ENCODE measurements around the gene RDH12. TPM values are rescaled to one million over a fixed set of nuclear protein-coding genes. Genes with fewer than 3 reads are reported as not detected.

The RDH12 gene
- total and polyA plus RNA-seq, 9 of the 15 experiments (the other 6 are each of a cell fraction or from before 2014, with no cell fraction given) = 0.03 to 0.29 (median 0.07) TPM; not detected in 2

DNA sequence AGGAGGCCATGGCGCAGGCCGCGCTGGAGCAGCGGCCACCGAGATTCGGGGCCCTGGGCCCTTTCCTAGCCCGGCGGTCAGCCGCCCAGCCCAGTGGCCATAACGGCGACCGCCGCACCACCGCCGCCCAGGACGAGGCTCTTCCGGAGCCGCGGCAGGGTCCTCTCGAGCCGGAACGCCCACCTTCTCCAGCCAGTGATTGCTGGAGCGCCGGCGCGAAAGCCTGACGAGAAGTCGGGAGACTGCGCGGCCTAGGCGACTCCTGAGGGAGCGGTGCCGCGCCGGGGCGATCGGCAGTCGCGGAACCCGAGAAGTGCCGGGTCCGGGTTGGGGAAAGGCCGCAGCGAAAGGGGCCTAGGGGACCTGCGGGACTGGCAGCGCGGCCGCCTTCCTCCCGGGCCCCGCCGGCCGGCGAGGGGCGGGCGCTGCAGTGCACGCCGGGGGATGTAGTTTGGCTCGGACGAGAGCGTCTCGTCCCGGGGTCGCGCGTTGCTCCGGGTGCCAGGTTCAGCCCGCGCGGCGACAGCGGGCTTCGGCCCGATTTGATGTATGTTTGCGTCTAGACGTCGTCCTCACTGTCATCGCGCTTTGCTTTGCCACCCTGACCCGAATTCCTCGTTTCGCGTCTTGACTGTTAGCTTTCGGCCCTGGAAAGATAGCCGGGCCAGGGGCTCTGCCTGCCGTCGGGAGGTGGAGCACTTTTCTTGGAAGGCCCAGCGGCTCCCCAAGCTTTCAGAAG is 27.0 kb upstream of the RDH12 start, which contains the start of gene VTI1B (continued):
- TF ChIP-seq STAT6 (CRISPR knock-in tag; IDR thresholded peaks at IDR 0.05) (no peak), TAF7 (tag; IDR thresholded peaks at IDR 0.05) (0 out of 2 replicates have a peak, but pooled peaks have one; percentile 23), ZNF253 (CRISPR knock-in tag; conservative IDR thresholded peaks at IDR 0.05) (no peak), MTA1 (IDR thresholded peaks at IDR 0.05; ENCODE audit: borderline replicate concordance) (peak; percentile 43; the same call in 1 of the 2 replicates), HDGF (IDR thresholded peaks at IDR 0.05) (no peak), GATAD2B (IDR thresholded peaks at IDR 0.05; ENCODE audit: borderline replicate concordance) (no peak), KLF10 (CRISPR knock-in tag; IDR thresholded peaks at IDR 0.05) (no peak), ATF7 (IDR thresholded peaks at IDR 0.05) (peak; percentile 48; the same call in 1 of the 2 replicates), NR2C2 (CRISPR knock-in tag; IDR thresholded peaks at IDR 0.05) (no peak), NR2C2 (tag; IDR thresholded peaks at IDR 0.05) (peak; percentile 88), SNIP1 (IDR thresholded peaks at IDR 0.05; ENCODE audit: low read depth) (no peak), CXXC5 (CRISPR knock-in tag; IDR thresholded peaks at IDR 0.05) (peak; percentile 75), ELF2 (CRISPR knock-in tag; IDR thresholded peaks at IDR 0.05) (peak; percentile 86), U2AF2 (optimal IDR thresholded peaks at IDR 0.05; ENCODE audit: low read depth, low read length) (no peak), NRF1 (conservative IDR thresholded peaks at IDR 0.05 in 1 of 2, IDR thresholded peaks at IDR 0.05 in 1 of 2) (peak; percentile 44 to 59), MEIS2 (IDR thresholded peaks at IDR 0.05; ENCODE audit: partially characterized antibody) (no peak), ARID1B (IDR thresholded peaks at IDR 0.05) (no peak)
- TF ChIP-seq, protein P1, sequence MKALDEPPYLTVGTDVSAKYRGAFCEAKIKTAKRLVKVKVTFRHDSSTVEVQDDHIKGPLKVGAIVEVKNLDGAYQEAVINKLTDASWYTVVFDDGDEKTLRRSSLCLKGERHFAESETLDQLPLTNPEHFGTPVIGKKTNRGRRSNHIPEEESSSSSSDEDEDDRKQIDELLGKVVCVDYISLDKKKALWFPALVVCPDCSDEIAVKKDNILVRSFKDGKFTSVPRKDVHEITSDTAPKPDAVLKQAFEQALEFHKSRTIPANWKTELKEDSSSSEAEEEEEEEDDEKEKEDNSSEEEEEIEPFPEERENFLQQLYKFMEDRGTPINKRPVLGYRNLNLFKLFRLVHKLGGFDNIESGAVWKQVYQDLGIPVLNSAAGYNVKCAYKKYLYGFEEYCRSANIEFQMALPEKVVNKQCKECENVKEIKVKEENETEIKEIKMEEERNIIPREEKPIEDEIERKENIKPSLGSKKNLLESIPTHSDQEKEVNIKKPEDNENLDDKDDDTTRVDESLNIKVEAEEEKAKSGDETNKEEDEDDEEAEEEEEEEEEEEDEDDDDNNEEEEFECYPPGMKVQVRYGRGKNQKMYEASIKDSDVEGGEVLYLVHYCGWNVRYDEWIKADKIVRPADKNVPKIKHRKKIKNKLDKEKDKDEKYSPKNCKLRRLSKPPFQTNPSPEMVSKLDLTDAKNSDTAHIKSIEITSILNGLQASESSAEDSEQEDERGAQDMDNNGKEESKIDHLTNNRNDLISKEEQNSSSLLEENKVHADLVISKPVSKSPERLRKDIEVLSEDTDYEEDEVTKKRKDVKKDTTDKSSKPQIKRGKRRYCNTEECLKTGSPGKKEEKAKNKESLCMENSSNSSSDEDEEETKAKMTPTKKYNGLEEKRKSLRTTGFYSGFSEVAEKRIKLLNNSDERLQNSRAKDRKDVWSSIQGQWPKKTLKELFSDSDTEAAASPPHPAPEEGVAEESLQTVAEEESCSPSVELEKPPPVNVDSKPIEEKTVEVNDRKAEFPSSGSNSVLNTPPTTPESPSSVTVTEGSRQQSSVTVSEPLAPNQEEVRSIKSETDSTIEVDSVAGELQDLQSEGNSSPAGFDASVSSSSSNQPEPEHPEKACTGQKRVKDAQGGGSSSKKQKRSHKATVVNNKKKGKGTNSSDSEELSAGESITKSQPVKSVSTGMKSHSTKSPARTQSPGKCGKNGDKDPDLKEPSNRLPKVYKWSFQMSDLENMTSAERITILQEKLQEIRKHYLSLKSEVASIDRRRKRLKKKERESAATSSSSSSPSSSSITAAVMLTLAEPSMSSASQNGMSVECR (CRISPR knock-in tag; IDR thresholded peaks at IDR 0.05) = peak; percentile 82; the same call in 1 of the 2 replicates
- TF ChIP-seq, protein P2, sequence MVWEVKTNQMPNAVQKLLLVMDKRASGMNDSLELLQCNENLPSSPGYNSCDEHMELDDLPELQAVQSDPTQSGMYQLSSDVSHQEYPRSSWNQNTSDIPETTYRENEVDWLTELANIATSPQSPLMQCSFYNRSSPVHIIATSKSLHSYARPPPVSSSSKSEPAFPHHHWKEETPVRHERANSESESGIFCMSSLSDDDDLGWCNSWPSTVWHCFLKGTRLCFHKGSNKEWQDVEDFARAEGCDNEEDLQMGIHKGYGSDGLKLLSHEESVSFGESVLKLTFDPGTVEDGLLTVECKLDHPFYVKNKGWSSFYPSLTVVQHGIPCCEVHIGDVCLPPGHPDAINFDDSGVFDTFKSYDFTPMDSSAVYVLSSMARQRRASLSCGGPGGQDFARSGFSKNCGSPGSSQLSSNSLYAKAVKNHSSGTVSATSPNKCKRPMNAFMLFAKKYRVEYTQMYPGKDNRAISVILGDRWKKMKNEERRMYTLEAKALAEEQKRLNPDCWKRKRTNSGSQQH (CRISPR knock-in tag; IDR thresholded peaks at IDR 0.05) = no peak
- TF ChIP-seq, protein P3, sequence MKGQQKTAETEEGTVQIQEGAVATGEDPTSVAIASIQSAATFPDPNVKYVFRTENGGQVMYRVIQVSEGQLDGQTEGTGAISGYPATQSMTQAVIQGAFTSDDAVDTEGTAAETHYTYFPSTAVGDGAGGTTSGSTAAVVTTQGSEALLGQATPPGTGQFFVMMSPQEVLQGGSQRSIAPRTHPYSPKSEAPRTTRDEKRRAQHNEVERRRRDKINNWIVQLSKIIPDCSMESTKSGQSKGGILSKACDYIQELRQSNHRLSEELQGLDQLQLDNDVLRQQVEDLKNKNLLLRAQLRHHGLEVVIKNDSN (CRISPR knock-in tag; IDR thresholded peaks at IDR 0.05) = no peak

All from K562 (cell line).